Fibroblast of mammary gland (primary cell): Measurements from ENCODE around the gene CCDC92.

Experiments used
- DNase-seq: peaks from one replicate; pipeline ENCODE4 v3.0.0-alpha.2; 2010; ENCODE audit warnings: low read depth
- H3K4me3 ChIP-seq: 2 replicates; pipeline ENCODE4 v1.5.1; 2011; ENCODE audit warnings: low read depth, mild to moderate bottlenecking, low read length, moderate library complexity; ENCODE audit not compliant: control insufficient read depth
- TF ChIP-seq, protein P1 (sequence below): conservative IDR thresholded peaks from 2 replicates; pipeline ENCODE4 v1.5.1; 2011; ENCODE audit warnings: low read depth, low read length, inconsistent platforms; ENCODE audit not compliant: control insufficient read depth, insufficient read depth

The CCDC92 gene

DNA sequence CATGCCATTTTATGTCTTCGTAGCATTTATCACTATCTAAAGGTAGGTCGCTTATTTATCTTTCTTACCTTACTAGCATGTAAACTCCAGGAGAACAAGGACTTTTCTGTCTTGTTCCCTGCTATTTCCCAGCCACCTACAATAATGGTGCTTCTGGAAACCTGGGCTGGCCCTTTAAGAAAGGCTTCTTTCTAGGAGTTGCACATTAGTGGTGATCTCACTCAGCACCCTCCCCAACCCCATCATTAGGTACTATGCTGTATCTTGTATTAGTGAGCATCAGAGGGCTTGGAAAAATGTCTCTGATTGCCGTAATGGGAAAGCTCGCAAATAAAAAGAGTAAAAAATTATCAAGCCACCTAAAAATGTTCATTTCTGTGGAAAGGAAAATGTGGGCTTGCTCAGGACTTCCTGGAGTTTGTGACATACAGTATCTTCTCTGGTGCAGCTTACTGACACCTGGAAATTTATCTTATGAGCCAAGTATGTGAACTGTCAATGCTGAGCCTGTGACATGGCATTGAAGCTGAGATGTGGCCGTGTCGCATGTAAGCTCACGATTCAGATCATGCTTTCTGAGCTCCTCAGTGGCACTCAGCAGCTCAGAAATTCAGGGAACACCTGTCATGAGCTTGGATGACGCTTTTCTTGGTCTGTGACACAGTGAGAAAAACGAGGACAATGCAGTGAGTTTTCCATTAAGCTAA, 12.4 kb downstream of the CCDC92 start:
- DNase-seq = no peak
- TF ChIP-seq, protein P1, sequence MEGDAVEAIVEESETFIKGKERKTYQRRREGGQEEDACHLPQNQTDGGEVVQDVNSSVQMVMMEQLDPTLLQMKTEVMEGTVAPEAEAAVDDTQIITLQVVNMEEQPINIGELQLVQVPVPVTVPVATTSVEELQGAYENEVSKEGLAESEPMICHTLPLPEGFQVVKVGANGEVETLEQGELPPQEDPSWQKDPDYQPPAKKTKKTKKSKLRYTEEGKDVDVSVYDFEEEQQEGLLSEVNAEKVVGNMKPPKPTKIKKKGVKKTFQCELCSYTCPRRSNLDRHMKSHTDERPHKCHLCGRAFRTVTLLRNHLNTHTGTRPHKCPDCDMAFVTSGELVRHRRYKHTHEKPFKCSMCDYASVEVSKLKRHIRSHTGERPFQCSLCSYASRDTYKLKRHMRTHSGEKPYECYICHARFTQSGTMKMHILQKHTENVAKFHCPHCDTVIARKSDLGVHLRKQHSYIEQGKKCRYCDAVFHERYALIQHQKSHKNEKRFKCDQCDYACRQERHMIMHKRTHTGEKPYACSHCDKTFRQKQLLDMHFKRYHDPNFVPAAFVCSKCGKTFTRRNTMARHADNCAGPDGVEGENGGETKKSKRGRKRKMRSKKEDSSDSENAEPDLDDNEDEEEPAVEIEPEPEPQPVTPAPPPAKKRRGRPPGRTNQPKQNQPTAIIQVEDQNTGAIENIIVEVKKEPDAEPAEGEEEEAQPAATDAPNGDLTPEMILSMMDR = no peak
- no peak overlapping the region for H3K4me3 ChIP-seq

DNA sequence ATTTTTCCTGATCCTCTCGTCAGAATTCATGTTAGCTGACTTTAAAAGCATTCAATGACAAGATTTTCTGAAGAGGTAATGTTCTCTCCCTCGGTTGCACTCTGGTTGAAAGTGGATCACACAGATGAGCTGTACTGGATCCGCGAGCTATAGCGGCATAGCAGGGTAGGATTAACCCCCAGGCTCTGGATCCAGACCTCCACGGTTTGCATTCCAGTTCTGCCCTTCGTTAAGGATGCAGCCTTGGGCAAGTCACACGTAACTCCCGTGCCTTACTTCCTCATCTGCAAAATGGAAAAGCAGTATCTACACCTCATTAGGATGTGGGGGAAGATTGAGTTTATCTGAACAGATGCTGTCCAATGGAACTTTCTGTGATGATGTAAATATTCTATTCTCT, 13.8 kb downstream of the CCDC92 start:
- H3K4me3 ChIP-seq = no peak overlapping the region
- DNase-seq = no peak
- TF ChIP-seq, protein P1 = no peak

DNA sequence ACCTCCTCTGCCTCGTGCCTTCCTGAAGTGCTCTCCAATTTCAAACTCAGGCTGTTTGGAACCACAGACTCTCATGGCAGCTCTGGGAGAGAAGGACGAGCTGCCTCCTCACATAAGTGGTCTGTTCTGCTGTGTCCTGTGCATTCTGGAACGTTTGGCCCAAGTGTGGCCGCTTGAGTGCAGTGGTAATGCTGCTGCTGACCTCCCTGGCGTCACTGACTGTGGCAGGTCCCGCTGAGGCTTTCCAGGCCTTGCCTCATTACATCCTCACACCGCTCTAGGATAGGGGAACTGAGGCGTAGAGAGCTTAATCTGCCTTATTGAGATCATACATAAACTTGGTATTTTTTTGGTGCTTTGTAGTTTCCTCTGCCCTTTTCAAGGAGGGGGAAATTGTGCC, 14.2 kb downstream of the CCDC92 start:
- no peak overlapping the region for H3K4me3 ChIP-seq
- no peak for DNase-seq
- TF ChIP-seq, protein P1 = no peak

DNA sequence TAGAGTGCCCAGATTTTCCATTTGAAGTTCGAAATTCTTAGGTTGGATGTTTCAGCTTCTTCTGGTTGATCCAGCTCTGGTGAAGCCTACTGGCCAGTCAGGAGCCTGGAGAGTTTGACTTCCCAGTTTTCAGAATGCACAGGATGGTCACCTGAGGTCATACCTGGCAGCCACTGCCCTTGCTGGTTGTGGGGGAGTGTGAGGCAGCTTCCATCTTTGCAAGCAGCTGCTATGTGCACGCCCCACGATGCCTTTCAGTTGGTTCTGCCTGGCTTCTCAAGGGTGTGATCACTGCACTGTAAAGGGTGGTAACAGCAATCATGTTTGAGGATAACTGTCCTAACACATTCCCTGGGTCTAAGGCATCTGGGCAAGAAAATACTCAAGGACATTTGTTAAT, 15.4 kb downstream of the CCDC92 start:
- no peak for DNase-seq
- TF ChIP-seq, protein P1 = no peak
- no peak overlapping the region for H3K4me3 ChIP-seq

DNA sequence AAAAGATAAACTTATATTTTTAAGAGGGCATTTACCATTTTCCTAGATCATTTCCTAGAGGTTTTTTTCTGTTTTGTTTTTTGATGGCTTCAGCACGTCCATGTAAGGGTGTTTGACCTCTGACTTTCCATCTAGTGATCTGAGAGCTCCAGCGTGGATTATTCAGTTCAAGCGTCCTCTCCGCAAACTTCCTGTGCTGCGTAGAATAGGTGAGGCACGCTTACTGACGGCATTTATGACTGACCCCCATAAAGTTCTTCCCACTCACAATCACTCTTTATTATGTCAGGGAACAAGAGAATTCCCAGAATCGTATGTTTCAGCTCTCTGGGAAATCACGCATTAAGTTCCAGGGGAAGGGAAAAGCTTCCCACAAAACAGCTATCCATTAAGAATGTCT, 16.4 kb downstream of the CCDC92 start:
- H3K4me3 ChIP-seq = no peak overlapping the region
- TF ChIP-seq, protein P1 = no peak
- DNase-seq = no peak

DNA sequence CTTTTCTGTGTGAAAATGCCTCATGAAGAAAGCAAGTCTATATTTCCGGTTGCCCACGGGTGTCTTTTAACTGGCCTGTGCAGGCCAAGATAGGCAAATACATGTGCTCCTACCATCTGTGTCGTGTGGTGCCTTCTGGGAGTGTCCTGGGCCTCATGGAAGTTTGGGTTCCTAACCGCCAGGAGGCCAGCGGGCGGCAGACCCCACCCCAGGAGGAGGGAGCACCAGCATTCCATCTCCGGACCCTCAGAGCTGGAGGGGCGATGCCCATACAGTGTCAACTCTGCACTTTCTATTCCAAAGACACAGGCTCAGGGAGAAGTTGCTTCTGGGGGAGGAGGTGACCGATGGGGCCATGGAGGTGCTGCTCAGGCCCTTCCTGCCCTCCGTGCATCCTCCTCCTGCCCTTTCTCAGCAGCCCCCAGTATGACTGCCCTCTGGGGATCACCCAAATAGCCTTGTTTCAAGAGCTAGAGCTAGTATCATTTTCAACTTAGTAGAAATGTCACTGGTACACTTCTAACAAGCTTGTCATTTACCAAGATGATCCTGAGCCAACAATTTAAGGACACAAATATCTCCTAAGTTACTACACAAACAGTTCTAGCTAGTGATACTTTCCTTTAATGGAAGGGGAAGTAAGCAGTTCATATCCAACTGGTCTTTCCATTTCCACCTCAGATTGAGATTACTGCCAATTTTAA, 17.8 kb downstream of the CCDC92 start:
- no peak overlapping the region for H3K4me3 ChIP-seq

More for the DNA sequence above, 17.8 kb downstream of the CCDC92 start:
- TF ChIP-seq, protein P1 = no peak
- no peak for DNase-seq
